NCI-H1417 treated with DMSO at 0.1 percent for 48 hours (cell line): ENCODE data around the gene TBX2.
"Not testable (repeated sequence)": the region's sequence is repeated elsewhere in the genome, so short reads cannot be mapped to it uniquely, and the experiment has no call there.

Experiments
- DNase-seq: peaks from one replicate; lab custom pipeline; 2025; lab: John Stamatoyannopoulos, UW

The TBX2 gene

GRCh38 chr17:61431594-61432311, 32.1 kb downstream of the TBX2 start:
- DNase-seq, result no peak

- DNase-seq, result no peak
These were observed 36.6 kb downstream of the TBX2 start for GRCh38 chr17:61436273-61436672.

DNA sequence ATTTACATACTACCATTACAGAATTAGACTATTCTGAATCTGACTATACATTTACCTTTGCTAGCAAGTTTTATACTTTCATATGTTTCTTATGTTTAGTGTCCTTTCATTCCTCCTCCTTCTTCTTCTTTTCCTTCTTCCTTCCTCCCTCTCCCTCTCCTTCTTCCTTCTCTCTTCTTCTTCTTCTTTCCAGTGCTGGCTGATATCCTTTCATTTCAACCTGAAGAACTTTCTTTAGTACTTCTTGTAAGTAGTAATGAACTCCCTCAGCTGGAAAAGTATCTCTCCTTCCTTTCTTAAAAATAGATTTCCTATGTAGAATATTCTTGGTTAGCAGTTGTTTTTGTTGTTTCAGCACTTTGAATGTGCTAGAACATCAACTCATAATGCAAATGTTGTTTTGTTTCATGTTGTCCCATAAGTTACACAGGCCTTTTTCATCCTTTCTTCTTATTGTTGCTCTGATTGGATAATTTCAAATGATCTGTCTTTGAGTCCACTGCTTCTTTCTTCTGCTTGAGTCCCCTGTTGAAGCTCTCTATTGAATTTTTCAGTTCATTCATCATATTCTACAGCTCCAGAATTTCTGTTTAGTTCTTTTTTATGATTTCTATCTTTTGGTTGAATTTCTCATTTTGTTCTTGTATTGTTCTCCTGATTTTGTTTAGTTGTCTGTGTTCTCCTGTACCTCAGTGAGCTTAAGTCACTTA, 37.5 kb downstream of the TBX2 start:
- no peak for DNase-seq

- DNase-seq, result no peak
These were observed 41.1 kb downstream of the TBX2 start for GRCh38 chr17:61440697-61441096.

DNA sequence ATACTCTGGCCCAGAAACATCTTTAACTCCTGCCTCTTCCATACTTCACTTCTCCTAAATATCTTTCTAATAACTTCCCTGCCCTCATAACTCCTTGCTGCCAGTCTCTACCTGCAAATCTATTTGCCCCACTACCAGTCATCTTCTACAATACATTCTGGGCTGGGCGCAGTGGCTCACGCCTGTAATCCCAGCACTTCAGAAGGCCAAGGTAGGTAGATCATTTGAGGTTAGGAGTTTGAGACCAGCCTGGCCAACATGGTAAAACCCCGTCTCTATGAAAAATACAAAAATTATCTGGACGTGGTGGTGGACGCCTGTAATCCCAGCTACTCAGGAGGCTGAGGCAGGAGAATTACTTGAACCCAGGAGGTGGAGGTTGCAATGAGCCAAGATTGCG, 41.9 kb downstream of the TBX2 start:
- DNase-seq, result not testable (repeated sequence)

GRCh38 chr17:61442136-61442775, 42.6 kb downstream of the TBX2 start:
- no peak for DNase-seq

DNA sequence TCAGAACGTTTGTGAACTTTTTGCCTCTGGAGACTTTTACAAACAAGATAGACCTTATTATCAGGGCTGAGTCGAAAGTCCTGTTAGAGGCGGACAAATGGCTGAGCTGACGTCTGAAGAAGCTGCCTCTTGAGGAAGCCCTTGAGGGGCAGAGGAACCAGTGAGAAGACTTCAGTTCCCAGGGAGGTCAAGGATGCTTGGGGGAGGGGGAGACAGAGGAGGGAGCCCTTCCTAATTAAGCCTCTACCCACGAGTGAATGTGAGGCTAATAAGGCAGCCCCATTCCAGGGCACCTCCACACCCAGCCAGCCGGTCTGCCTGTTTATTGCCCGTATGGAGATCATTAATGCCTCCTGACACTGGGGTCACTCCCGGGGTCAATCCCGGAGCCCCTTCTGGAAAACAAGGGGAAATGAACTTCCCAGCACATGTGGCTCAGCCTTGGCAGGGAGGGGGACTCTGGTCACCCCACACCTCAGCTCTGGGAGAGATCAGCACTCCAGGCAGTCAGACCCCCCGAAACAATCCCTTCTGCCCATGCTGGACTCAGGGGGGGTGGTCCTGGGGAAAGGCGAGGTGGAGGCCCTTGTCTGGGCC, 43.3 kb downstream of the TBX2 start:
- DNase-seq, result no peak

DNA sequence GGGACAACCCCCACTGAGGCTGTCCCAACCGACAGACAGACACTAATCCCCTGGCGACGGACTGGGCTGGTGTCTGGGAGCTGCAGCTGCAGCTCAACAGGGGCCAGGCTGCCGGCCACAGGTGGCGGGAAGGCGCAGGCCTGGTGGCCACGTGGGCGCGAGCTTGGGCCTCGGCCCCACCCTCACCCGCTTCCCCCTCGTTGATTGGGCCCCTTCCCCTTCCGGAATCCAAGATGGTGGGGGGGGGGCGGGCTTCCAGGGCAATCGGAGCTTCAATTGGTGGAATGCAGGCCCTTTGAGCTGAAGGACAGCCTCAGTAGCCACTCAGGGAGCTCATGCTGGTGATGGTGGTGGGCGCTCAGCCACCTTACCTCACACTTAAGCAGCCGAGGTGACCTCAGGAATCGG, 43.8 kb downstream of the TBX2 start:
- no peak for DNase-seq

- no peak for DNase-seq
These were observed 44.4 kb downstream of the TBX2 start for GRCh38 chr17:61444075-61444474.

DNA sequence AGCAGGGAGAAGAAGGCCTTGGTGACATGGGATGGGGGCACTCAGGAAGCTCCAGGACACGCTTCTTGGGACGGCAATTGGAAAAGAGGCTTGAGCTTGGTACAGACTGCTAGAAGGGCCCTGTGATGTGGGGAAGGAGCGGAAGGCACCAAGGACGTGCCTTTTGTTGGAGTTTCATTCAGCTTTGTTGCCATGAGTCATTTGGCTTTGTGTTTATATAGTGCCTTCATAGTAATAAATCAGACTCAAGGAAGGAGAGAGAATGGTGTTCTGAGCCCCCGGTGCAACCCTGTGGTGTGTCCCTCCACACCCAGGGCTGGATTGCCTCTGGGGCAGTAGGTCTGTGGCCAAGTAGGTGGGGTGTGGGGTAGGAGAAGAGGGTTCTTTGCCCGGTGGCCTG, 45.2 kb downstream of the TBX2 start:
- DNase-seq, result no peak

- no peak for DNase-seq
These were observed 47.7 kb downstream of the TBX2 start for GRCh38 chr17:61447358-61447757.

DNA sequence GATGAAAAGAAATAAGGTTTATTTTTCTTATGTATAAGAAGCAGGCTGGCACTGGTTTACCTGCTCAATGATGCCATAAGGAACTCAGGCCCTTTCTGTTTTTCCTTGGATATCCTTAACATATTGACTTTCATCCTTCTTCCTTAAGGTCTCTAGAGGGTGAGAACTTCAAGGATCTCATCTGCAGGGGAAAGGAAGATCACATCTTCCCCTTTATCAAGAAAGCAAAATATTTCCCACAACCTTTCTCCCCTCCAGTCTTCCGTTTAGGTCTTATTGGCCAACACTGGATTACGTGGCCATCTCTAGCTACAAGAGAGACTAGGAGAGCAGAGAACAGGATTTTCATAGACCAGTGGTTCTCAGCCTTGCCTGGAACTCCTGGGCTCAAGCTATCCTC, 48.4 kb downstream of the TBX2 start:
- no peak for DNase-seq

DNA sequence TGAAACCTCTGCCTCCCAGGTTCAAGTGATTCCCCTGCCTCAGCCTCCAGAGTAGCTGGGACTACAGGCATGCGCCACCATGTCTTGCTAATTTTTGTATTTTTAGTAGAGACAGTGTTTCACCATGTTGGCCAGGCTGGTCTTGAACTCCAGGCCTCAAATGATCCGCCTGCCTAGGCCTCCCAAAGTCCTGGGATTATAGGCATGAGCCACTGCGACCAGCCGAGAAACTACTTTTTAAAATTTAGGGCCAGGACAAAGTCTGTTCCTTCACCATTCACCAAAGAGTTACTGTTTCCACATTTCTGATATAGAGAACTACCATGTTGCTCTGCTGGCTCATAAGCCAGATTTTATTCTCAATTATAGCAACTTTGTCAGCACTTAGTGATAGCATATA, 49.5 kb downstream of the TBX2 start:
- DNase-seq, result not testable (repeated sequence)

- no peak for DNase-seq
These were observed 50.3 kb downstream of the TBX2 start for GRCh38 chr17:61449707-61450640.

GRCh38 chr17:61450641-61451537, 51.2 kb downstream of the TBX2 start:
- DNase-seq, result no peak

DNA sequence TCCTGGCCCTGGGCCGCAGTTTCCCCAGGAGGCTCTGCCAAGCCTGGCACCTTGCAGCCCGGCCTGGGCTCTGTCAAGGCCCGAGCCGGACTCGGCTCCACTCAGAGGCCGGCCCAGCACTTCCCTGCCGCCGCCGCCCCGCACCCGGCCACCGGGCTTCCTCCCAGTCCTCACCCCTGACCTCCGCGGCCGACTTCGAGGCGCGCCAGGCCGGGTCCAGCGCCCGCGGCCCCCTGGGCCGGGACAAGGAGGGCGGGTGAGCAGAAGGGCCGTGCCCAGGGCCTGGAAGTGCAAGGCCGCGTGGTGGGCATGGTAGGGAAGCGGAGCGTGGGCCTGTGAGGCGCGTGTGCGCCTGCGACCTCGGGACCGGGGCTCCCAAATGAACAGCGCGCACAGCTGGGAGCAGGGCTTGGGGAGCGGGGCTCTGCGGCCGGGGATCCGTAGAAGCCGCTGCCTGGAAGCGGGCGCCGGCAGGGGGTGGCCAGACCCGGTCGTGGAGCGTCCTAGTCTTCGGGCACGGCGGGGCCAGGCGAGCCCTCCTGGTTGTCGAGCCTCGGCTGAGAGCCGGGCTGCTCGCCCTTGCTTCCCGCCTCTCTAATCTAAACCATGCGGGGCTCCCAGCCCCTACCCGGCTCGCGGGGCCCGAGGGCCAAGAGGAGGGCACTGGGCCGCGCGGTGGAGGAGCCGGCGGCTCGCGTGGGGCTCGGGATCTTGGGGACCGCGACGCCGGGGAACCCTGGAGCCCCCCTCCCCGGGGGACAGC, 52.1 kb downstream of the TBX2 start:
- no peak for DNase-seq

GRCh38 chr17:61452301-61453290, 53.0 kb downstream of the TBX2 start, which contains the start of gene TBX4:
TSS of gene TBX4 (plus strand) at chr17:61452422. CDS start at chr17:61456491, 4,069 bp downstream.
- no peak for DNase-seq

GRCh38 chr17:61453566-61454380, 54.1 kb downstream of the TBX2 start:
- no peak for DNase-seq
